Right lung (tissue), 5 donors: ENCODE measurements around the gene MYH9. TPM values are rescaled to one million over a fixed set of nuclear protein-coding genes. Genes with fewer than 3 reads are reported as not detected.

Experiments
- DNase-seq, 2 donors: peaks; one replicate each; pipeline ENCODE4 v3.0.0-alpha.2; 2013
- polyA plus RNA-seq, 5 donors: library from polyadenylated mRNA; unstranded; fragments of 120-200 nt; gene quantifications; one replicate each; pipeline versions ENCODE4 v1.2.1 to v1.2.3, GENCODE V29; 2013; ENCODE audit warnings: inconsistent platforms in 1 of 5, low replicate concordance in 1 of 5; ENCODE audit not compliant: insufficient read length in 5 of 5, insufficient read depth in 1 of 5

Gene MYH9
- polyA plus RNA-seq, 5 donors, result 171 to 285 (median 216) TPM

DNA sequence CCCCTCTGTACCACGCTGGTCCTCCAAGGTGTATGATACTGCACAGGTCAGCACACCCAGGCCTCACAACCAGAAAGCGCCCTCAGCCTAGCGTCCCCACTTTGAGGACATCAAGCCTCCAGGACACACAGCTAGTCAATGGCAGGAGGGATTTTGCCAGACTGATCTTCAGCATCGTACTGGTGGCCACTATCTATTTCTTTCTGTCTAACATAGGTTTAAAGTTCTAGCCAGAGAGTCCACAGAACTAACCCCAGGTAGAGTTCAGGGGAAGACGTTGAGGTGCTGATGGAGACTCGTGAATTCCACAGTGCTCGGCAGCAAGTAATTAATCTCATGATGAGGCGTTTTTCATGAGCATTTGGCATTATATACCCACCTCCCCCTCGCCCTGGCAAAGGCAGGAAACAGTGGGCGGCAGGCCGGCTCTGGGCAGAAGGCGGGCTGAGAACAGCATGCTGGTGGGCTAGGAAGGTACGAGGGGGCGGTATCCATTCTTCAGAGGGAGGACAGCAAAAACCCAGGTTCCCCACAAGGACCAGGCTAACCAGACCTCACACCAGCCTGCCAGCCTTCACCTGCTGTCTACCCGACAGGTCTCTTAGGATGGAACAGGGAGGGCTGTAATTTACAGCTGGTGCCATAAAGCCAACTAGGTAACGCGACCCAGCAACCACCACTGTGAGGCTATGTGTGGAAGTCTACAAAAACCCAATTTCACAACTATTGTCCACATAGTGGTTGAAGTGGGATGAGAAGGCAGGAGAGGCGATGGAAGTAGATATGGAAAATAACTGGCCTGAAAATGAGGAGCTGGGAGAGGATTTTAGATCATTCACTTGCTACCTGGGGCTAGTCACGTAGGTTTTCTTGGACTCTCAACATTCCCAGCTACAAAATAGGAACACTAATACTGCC lies 18.5 kb downstream of the MYH9 start:
- no peak for DNase-seq

DNA sequence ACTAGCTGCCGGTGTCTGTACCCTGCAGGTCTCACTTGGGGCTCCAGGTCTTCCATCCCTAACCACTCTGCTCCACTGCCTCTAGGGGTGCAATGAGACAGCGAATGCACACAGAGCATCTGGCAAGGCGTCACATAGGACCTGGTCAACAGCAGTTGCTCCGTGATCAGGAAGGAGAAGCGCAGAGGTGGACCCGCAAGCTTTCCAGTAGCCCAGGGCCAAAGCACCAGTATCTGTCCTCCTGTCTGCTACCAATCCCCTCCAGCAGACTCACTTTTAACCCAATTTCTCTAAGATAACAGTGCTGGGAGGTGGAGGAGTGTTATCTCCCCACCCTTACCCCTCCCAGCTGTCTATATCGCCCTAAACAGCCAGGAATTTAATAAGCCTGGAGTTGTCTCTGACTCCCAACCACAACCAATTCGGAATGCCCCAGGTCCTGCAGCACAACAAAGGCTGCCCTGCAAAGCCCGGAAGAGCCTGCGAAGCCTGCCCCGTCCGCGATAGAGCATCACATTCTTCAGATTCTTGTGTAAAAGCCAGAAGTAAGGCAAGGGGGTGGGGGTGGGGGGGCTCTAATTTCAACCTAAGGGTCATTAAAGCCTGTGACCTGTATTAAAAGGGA lies 19.3 kb downstream of the MYH9 start:
- no peak for DNase-seq

DNA sequence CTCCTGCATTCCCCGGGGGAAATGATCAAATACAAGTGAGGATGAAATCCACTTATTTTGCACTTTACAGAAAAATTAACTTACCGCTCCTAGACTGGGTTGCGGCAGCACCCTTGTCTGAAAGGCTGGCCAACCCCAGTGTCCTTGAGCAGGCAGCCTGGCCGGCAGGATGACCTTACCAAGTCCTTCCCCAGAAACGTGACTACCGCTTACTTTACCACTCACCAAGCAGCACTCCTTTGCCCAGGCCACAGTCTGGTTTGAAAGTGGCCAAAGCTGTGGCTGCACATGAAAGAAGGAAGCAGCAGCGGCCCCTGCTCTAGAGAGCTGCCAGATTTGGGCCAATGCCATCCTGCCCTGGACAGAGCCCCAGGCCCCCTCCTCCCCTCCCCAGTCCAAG lies 20.3 kb downstream of the MYH9 start:
- no peak for DNase-seq

DNA sequence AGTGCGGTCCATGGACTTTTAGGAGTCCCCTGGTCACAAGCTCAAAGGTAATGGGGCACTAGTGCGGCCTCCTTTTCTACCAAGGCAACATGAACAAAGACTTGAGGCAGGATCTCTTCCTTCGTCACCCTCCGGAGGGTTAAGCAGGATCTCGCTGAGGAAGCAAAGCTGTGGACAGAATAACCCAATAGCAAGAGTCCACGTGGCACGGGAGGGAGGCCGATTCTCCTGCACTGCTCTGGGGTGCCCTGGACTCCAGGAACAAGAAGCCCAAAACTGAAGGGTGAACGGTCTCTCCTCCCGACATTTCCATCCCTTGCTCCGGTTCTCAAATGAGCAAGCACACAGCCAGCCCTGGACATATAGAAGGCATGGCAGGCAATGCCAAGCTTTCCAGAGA lies 20.7 kb downstream of the MYH9 start:
- no peak for DNase-seq

DNA sequence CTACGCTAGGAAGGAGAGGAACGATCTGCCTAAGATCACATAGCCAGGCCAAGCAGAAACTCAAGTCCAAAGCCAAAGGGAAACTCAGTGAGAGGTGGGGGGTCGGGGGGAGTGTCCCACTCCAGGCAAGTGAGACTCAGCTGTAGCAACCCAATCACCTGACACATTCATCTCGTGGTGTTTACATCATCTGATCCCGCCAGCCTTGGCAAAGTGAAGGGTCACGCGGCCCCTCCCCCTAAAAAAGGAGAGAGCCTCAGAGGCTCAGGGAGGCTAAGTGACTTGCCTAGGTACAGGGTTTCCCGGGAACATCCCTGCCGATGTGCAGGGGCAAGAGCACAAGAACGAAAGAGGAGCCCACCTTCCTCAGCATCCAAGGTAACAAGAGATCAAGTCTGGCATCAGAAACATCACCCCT lies 21.5 kb downstream of the MYH9 start:
- no peak for DNase-seq

DNA sequence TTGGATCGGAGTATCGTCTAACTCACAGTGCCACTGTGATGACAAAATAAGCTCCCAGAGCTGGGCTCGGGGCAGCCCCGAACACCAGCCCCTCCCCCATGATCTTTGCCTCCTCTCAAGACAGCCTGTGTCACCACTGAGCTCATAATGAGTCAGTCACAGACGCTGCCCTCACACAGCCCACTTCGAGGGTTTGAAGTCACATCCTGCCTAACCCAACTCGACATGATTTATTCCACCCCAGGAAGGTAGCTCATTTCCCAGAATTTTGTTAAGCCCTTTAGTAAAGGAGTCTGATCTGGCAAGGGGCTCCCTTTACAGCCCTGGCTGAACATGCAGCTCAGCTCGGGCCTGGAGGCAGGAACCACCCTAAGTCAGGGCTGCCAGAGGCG lies 22.8 kb downstream of the MYH9 start:
- no peak for DNase-seq

DNA sequence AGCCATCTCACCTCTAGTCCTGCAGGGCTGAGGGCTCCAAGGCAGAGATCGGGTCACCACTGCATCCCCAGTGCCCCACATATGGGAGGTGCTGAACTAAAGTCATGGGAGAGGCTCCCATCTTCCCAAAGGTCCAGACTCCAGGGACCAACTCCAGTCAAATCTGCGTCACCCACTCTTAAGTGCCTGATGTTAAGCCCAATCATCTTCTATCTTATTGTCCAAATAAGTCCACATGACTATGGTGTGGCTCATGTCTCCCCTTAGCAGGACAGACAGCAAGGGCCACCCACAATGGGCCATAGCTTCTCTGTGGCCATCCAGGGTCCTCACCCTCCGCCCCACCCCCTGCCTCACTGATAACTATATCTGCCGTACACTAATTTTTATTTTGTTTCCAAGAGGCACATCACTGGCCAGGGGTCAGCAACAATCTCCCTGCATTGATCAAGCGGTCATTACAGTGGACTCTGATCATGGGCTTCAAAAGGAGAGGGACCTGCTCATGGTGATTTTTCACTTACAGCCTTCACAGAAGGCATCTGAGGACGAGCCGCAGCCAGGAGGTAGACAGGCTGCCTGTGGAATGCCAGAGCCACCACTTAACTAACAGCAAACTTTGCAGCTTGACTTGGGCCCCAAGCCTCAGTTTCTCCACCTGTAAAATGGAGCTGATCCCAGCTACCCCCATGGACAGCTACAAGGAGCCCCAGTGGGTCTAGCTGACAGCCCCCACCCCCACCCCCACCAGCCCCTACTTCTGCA lies 23.3 kb downstream of the MYH9 start:
- no peak for DNase-seq

DNA sequence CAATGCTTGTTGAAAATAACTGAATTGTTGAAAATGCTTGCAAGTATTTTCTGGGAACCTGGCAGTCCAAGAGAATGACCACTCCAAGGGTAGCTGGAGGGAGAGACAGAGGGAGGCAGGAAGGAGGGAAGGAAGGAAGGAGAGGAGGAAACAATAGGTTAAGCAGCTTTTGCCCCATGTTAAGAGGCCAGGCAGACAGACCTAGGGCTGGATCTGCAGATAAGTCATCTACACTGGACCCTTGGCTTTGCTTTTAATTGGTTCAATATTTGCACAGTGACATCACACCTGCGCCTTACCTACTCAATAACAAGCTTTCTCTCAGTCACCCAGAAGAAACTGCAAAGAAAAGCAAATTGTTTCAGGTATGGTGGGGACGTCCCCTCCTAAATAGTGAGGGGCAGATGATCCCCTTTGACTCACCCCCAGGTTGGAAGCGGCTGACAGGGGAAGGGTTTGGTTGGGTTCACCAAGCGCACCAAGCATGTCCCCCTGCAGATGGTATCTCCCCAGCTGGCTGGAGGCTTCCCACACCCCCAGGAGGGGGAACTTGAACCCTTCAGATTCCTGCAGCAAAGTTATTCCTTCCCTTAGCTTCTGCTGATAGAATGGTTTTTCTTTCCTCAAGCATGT lies 24.3 kb downstream of the MYH9 start:
- DNase-seq, result no peak

DNA sequence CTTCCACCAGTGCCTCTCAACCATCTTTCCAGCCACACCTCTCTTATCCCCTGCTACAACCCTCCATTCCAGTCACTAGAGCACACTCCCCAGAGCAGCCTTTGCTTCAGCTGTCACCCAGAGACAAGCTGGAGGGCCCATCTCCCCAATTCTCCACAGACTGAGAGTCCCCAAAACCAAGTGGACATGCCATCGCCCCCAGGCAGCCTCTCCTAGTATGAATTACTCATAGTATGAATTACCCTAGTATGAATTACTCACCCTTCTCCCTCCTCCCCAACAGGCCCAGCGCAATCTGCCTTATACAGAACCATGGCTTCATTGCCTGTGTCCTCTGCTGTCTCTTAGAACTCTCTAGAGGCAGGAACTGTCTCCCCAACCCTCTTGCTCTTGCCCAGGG lies 24.8 kb downstream of the MYH9 start:
- no peak for DNase-seq

DNA sequence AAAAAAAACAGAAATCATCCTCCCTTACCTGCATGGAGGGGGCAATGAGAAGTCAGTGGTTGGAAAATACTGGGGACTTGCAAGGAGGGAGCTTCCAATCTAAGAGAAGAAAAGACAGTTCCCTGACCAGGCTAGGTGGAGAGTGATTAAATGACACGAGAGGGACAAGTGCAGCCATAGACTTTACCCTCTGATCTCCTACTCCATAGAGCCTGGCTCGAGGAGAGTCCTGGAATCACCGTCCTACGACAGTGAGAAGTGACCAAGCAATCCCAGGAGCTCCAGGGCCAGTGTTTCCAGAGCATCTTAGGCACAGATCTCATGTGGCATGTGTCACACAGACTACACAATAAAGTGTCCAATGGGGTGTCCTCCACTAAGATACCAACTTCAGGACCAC lies 25.7 kb downstream of the MYH9 start:
- no peak for DNase-seq

DNA sequence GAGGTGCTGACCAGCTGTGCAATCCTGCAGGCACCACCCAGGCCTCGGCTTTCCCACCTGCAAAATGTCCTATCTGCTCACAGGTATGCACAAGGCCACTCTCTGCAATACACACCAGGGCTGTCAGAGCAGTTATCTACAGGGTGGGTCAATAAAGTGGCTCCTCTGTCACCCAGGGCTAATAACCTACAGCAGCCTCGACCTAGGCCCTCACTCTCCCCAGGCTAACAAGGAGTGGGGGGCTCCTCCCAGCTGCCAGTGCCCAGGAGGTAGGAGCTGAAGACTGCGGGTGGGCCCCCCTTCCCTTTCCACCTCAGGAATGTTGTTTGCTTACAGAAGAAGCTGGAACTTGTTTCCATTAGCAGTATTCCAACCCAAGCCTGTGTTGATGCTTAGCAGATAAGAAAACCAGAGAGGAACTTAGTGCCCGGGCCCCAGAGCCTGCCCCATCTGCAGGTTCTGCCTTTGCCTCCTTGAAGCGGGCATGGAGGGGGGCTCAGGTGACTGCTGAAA lies 26.8 kb downstream of the MYH9 start:
- no peak for DNase-seq

DNA sequence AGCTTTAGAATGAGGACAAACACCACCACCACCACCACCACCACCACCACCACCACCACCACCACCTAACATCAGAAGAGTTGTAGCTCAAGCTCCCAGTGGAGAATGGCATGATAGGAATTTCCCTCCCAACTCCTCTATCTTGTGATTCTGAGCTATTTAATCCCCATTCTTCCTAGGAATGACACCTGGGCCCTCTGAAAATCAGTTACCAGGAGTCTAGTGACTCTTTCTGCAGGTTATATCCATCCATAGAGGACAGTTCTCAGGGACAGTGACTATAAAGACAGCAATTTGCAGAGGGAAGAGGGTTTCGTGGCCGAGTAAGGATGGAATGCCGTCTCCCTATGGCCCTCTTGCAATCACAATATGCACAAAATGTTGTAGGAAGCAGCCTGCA lies 27.8 kb downstream of the MYH9 start:
- no peak for DNase-seq

DNA sequence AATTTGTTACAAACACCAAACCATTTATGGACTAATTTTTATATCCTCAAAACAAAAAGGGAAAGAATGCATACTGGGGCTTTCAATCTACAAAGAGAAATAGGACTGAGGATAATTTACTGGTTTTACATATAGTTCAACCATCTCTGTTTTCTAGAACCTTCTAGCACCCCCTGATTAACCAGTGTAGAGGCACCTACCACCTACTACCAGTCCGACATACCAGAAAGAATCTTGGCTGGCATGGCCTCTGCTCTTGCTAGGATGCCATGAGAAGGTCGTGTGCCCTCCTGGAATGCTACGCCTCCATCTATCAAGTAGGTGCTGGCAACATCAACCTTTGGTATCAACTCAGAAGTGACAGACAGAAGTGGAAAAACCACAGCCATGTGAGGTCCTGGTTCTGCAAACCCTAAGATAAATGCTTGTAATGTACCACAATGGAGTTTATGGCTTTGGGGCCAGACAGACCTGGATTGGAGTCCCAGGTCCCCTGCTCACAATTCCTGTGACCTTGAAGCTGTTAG lies 28.2 kb downstream of the MYH9 start:
- no peak for DNase-seq

DNA sequence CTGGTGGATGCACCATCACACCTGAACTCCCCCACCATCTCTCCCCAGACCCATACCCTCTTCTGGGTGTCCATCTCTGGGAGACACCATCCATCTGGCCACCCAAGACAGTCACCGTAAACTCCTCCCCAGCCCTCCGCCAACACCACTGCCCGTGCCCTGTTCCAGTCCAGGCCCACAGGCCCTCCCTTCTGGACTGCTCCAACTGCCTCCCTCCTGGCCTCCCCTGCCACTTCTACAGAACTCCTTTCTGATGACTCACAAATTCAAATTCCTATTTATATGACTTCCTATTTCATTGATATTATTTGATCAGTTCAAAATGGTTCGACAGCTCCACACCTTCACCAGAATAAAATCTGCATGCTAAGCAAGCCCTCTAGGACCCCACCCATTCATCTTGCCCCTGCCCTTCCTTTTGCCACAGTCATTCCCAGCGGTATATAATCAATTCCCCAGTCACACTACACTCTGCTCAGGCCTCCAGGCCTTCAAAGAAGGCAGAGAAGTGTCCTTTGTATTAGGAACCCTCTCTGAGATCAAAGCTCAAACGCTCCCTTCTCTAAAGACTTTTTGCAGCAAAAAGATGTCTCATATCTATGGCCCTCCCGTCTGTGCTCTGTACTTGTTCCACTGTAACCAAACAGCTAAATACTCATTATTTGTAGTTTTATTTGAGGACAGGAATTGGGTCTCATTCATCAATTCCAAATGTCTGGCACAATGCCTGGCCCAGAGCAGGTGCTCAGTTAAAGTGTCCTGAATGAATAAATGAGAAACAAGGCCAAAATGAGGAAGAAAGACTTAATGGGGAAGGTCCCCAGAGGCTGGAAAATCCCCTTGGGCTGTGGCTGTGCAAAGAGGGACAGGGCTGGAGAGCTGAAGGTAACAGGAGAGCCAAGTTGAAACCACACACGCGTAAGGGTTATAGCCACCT lies 29.0 kb downstream of the MYH9 start:
- no peak for DNase-seq

DNA sequence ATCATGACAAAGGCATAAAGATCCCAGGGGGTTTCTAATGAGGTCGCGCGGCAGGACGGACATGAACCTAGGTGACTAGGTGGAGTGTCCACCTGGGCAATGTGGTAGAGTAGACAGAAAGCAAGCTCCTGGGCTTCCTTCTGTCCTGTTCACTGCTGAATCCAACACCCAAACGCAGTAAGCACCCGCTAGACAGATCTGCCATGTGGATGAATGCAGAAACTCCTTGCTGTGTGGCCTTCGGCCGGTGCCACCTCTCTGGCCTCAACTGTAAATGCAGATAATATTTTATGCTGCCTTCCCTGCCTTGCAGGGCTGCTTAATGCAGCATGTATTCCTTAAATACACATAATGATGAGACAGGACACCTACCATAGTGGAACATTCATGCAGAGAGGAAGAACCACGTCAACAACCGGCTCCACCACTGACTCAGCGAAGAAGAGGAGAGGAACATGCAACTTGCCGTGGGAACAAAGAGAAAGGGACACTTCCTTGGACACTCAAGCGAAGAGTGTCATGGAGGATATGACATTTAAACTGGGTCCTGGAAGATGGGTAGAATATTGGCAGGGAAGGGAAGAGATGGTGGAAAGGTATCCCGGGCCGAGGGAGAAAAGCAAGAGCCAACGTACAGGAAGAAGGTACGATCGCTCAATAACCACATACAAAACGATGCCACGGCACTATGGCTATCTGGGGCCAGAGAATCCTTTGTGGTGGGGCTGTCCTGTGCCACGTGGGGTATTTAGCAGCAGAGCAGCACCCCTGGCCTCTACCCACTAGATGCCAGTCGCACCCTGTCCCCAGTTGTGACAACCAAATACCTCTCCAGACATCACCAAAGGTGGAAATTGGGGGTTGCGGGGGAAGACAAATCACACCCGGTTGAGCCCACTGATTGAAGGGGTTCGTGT lies 30.8 kb downstream of the MYH9 start:
- no peak for DNase-seq

DNA sequence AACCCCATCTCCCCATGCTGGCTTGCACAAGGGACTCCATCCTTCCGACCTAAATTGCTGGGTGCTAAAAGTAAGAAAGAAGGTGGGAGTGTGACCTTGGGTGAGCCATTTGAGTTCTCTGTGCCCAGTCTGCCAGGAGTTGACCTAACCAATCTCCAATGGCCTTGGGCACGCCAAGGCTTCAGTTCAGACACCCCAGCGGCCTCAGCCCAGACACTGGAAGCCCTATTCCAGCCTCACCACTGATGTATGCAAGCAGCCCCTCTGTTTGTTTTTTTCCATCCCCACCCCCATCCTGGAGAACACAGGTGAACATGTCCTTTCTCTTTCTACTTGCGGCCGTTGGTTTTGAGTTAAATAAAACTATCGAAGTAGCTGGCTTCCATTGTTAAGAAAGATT lies 31.9 kb downstream of the MYH9 start:
- DNase-seq, result no peak

DNA sequence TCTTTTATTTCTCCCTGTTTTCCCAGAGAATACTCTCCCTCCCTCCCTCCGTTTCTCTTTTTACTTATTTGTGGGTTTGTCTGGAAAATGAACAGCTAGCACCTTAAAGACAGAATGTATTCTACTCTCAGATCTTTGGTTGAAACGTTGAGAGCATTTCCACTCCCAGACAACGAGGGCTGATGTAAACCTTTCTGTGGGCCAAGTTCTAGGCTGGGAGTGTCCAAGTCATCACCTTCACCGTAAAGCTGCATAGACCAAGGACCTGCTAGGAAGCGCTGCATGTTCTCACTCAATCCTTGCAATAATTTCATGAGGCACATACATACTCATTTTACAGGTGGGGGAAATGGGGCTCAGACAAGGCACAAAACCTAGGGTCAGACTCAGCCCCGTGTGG lies 32.4 kb downstream of the MYH9 start:
- no peak for DNase-seq

DNA sequence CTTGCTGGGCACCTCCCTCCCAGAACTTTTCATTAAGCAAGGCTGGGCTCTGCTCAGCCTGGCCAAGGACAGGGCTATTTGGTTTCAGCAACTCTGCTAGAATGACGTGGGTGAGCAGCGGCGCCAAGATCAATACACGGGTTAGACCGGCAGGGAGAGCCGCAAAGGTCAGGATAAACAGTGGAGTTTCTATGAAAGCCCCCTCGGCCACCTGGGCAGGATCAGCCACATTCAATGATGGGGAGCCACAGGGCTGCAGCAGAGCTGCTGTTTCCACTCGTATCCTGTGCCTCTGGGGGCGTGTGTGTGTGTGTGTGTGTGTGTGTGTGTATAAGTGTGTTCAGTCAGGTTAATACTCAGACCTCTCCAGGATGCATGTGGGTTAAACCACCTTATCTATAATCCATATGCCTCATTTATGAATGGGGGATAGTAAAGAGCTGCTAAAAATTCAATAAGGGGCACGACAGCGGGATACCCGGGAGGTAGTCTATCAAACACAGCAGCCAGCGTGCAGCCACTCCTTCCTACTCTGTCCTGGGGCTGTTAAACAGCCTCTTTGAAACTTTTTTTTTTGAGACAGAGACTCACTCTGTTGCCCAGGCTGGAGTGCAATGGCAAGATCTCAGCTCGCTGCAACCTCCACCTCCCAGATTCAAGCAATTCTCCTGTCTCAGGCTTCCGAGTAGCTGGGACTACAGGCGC lies 34.8 kb downstream of the MYH9 start:
- DNase-seq, result no peak
